Stimulated activated CD4-positive, alpha-beta T cell treated with anti-CD3 and anti-CD28 coated beads, Interleukin-4, amount 100 ng/mL, for 48 hours (primary cell): ENCODE measurements around the gene DDX42.
A peak's percentile ranks its signal among the peaks of the same experiment; 100 is the strongest.

Source experiments
- DNase-seq, 2 donors: peaks; one replicate each; pipeline ENCODE4 v3.0.0-alpha.2; 2020; ENCODE audit warnings: low read depth in 2 of 2

The DDX42 gene

GRCh38 chr17:63774141-63774968, at the start of gene DDX42:
Gene DDX42 (plus strand): TSS chr17:63774170. CDS start chr17:63787050, 12,880 bp downstream.
- peak; percentile 87 to 89 for DNase-seq

DNA sequence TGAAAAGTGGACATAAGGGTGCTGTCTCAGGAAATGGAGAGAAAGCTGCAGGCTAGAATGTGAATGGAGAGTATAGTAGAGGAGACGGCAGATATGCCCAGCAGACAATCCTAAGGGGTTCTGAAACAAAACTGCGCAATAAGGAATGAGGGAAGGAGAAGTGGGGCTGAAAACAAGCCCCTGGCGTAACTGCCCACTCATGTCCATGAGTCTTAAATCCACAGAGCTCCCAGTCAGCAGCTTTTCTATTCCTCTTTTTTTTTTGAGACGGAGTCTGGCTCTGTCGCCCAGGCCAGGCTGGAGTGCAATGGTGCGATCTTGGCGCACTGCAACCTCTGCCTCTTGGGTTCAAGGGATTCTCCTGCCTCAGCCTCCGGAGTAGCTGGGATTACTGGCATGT, 38.3 kb upstream of the DDX42 start:
- no peak for DNase-seq

- no peak for DNase-seq
Observed at GRCh38 chr17:63740464-63741142, 33.4 kb upstream of the DDX42 start.

GRCh38 chr17:63741143-63741407, 32.9 kb upstream of the DDX42 start:
- DNase-seq: no peak

GRCh38 chr17:63741408-63742173, 32.4 kb upstream of the DDX42 start, which contains the start of gene STRADA:
Gene STRADA (minus strand): TSS chr17:63741799. CDS start chr17:63728369, 13,430 bp downstream.
- peak; percentile 97 to 99 for DNase-seq

DNA sequence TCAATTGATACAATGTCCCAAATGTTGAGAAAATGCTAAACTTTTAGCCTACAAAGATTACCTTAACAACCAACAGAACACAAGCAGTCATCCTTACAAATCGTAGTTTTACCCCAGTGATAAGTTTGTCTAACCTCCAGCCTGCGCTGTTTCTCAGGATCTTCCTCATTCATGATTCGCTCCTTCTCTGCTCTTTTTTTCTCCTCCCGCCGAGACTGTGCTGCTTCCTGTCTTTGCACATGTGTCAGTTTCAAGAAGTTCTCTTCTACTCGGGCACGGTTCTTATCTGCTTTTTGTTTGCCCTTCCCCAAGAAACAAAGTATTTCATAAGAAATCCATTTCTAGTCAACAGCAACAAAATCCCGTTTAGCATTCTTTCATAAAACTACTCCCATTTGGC, 22.2 kb upstream of the DDX42 start:
- no peak for DNase-seq

DNA sequence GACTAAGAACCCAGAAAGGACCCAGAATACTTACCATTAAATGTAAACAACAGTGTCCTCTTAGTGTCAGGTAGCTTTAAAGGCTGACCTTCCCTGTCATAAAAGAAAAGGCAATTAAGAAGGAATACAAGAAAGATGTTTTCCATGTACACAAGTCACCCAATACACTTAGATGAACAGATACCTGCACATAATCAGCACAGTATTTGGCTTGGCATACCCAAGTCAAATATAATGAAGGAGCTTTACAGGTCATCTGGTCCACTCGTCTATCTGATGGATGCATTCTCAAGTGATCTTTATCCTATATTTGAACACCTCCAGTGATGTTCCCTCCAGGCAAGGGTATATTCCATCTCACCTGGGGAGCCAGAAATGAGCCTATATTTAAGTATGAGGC, 21.3 kb upstream of the DDX42 start:
- DNase-seq: no peak

DNA sequence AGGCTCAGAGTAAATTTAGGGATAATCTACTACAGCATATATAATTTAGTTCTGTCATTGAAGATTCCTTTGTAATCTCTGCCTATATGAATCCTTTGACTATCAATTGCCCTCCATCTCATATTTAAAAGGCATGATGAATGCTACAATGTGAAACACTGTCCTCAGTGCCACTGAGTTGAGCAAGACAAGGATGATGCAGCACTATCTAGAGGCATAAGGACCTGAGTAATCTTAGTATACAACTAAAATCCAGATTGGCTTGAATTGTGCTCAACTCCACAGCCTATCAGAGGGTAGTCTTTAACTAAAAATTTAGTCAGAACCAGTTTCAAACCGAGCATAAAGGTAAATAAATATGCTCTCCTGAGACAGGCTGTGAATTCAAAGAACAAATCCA, 20.8 kb upstream of the DDX42 start:
- DNase-seq: no peak

GRCh38 chr17:63754046-63754445, 19.9 kb upstream of the DDX42 start:
- DNase-seq: no peak

- DNase-seq: no peak
Observed at GRCh38 chr17:63758428-63758827, 15.5 kb upstream of the DDX42 start.

- DNase-seq: no peak
Observed at GRCh38 chr17:63760771-63761539, 13.0 kb upstream of the DDX42 start.

- no peak for DNase-seq
Observed at GRCh38 chr17:63762161-63763078, 11.6 kb upstream of the DDX42 start.

DNA sequence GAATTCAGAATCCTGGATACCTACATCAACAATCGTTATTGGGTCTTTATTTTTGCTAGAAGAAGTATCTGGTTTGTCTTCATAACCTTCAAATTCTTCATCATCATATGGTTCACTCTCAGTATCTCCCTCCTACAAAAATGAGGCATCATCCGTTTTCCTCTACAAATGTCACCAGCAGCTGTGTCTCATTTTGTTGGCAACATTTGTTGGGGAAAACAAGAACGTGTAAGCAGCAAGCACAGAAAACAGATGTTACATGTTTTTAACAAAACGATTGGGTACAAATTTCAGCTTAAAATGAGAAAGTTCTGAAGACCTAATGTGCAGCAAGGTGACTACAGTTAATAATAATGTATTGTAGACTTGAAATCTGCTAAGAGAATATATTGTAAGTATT, 9.3 kb upstream of the DDX42 start:
- DNase-seq: no peak

DNA sequence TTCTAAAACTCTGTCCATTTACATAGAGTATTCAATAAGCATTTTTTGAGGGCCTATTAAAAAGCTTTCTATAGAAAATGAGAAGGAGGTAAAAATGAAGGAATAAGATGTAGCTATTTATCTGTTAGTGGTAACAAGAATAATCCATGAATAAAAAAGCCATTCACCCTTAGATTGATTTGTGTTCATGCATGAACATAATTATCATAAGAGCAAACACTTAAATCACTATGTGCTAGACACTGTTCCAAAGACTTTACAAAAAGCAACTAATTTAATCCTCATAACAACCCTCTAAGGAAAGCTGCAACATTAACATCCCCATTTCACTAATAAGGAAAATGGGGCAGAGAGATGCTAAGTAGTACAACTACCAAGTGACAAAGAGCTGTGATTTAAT, 7.2 kb upstream of the DDX42 start:
- DNase-seq: no peak

DNA sequence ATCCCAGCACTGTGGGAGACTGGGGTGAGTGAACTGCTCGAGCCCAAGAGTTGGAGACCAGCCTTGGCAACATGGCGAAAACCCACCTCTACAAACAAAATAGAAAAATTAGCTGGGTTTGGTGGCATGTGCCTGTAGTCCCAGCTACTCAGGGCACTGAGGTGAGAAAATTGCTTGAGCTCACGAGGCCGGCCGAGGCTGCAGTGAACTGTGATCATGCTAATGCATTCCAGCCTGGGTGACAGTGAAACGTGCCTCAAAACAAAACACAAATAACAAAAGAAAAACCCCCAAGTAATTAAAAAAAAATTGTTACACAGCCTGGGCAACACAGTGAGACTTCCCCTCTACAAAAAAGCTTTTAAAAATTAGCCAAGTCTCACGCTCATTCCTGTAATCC, 5.5 kb upstream of the DDX42 start:
- no peak for DNase-seq

DNA sequence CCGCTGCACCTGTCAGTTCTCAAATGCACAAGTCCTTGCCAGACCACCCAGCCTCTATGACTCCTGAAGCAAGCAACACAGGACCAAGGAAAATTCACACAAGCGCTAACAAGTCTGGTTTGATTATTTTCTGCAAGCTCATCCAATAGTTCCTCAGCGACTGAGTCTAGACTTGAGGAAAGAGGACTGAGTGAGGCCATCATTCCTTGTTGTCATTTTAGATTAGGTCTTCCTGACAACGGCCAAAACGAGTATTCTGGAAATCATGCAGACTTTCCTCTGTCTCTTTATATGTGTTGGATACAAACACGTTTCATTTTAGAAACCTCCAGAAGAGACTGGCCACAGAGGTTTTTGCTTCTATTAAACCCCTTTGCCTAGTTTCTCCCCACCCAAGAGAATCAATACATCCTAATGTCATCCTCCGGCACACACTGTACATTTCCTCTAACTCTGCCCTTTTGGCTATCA, 1.1 kb upstream of the DDX42 start:
- no peak for DNase-seq

- DNase-seq: peak; percentile 93 to 97
Observed at GRCh38 chr17:63773272-63774140, 464 bp upstream of the DDX42 start, which contains the start of gene CCDC47. Gene CCDC47 (minus strand): TSS chr17:63773597. CDS start chr17:63766175, 7,422 bp downstream.

GRCh38 chr17:63774969-63775265, 947 bp downstream of the DDX42 start:
- DNase-seq: no peak

DNA sequence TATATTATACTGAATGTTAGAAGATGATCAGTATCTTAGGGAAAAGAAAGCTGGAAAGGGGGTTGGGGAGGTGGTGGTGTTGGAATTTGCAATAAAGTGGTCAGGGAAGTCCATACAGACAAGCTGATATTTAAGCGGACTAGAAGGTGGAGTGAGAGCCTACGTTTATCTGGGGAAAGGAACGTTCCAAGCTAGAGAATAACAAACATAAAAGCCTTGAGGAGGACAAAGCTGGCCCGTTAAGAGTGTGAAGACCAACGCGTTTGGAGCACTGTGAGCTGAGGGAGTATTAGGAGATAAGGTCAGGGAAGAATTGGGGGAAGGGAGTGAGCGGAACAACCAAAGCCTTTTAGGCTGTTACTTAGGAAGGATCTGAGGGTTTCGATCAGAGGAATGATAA, 1.4 kb downstream of the DDX42 start:
- DNase-seq: no peak

DNA sequence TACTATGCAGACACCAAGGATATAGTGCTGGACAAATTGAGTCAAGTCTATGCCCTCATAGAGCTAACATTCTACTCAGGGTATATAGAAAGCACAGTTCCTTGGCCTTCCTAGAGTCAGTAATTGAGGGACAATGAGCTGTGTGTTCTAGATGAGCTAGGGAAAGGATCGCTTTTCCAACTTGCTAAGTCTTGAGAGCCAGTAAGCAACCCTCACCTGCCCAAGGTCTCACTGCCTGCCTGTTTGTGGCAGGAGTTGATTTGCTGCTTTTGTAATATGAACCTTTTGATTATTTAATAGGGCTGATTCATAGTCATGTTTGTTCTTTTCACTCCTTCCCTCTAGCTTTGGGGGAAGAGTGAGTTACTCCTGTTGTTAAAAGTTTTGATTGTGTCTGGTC, 6.5 kb downstream of the DDX42 start:
- DNase-seq: no peak
